Upper lobe of left lung (tissue), 4 donors: ENCODE measurements around the gene GATM.

Source experiments
- CTCF ChIP-seq, 6 experiments: fragments of 450-650 bp in 4 of 6; fragments of 200-600 bp in 2 of 6; sonication (generic) in 2 of 6; IDR thresholded peaks; one replicate each; pipeline ENCODE4 v1.5.1; 2016 to 2019; ENCODE audit warnings: antibody characterized with exemption in 6 of 6
- EP300 ChIP-seq, 4 donors: sonication (generic); formaldehyde crosslinking; IDR thresholded peaks; one replicate each; pipeline ENCODE4 v1.5.1; 2017; ENCODE audit warnings: antibody characterized with exemption in 4 of 4, control low read depth in 2 of 4
- POLR2A ChIP-seq, 4 donors: fragments of 450-650 bp; IDR thresholded peaks; one replicate each; pipeline ENCODE4 v1.5.1; 2016 to 2017; ENCODE audit warnings: antibody characterized with exemption in 4 of 4, mild to moderate bottlenecking in 2 of 4

- TF ChIP-seq CTCF (IDR thresholded peaks at IDR 0.05) (no peak), EP300 (IDR thresholded peaks at IDR 0.05) (no peak), POLR2A (IDR thresholded peaks at IDR 0.05) (no peak)
These were observed 6.0 kb downstream of the GATM start for GRCh38 chr15:45372041-45372995.
